ENCODE results near the gene MLIP.
"Not testable (repeated sequence)": the region's sequence is repeated elsewhere in the genome, so short reads cannot be mapped to it uniquely, and the experiment has no call there.

Gene MLIP

GRCh38 chr6:54076159-54076789 is 35.0 kb upstream of the MLIP start:
- Histone ChIP-seq H3K27ac (ENCODE audit: low read length) (no peak overlapping the region), H3K27me3 (ENCODE audit: control insufficient read depth, insufficient read depth, low read length) (no peaks in the 10 kb centered on the region), H3K9me3 (ENCODE audit: control insufficient read depth, insufficient read depth, low read length) (no peaks in the 10 kb centered on the region)

DNA sequence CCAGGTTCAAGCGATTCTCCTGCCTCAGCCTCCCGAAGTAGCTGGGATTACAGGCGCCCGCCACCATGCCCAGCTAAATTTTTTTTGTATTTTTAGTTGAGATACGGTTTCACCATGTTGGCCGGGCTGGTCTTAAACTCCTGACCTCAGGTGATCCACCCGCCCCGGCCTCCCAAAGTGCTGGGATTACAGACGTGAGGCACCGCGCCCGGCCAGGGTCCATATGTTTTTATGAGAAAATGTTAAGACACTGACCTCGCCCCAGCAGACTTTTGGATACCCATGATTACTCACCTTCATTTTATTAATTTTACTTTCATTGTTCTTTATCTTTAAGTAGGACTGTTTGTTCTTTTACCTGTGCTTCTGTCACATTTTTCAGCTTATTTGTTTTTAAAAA is 29.7 kb upstream of the MLIP start:
- H3K36me3 ChIP-seq (ENCODE audit: control insufficient read depth, insufficient read depth, low read length); H3K9me3 ChIP-seq (ENCODE audit: control insufficient read depth, insufficient read depth, low read length): not testable (repeated sequence)
- no CpG with 5 or more reads among the region's 13 CpGs for WGBS (ENCODE audit: insufficient coverage, insufficient read length)

More at GRCh38 chr6:54076159-54076789, 35.0 kb upstream of the MLIP start:
- peaks cover 3% of the 10 kb centered on the region; the same call in 1 of the 2 replicates for H3K4me1 ChIP-seq (ENCODE audit: control insufficient read depth, insufficient read depth, low read length)
- no peaks in the 10 kb centered on the region for H3K36me3 ChIP-seq (ENCODE audit: control insufficient read depth, insufficient read depth, low read length)
- H3K4me3 ChIP-seq (ENCODE audit: low read length), result no peak overlapping the region
- DNase-seq (ENCODE audit: low read depth, low spot score), result no peak
- WGBS (ENCODE audit: insufficient coverage, insufficient read length), result no CpG with 5 or more reads among the region's 2 CpGs

DNA sequence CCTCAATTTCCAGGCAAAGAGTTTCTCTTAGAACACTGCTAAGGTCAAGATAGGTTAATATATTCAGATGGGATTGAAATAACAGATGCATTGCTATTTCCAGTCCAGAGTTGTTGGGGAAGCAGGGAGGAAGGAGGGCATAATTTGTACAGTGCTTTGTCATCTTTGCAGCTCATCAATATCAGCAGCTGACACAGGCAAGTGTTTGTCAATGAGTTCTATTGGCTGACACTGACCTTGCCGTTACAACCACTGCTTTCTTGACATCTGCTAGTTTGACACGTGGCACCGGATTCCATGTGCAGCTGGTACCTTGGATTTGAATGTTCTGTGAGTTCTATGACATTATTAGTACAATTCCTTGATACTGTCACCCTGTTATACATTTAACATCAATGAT is 28.0 kb upstream of the MLIP start:
- H3K4me3 ChIP-seq (ENCODE audit: low read length), result no peak overlapping the region
- no peak overlapping the region for H3K27ac ChIP-seq (ENCODE audit: low read length)
- H3K27me3 ChIP-seq (ENCODE audit: control insufficient read depth, insufficient read depth, low read length), result no peaks in the 10 kb centered on the region
- DNase-seq (ENCODE audit: low read depth, low spot score), result no peak
- no peaks in the 10 kb centered on the region for H3K9me3 ChIP-seq (ENCODE audit: control insufficient read depth, insufficient read depth, low read length)
- no CpG with 5 or more reads among the region's 3 CpGs for WGBS (ENCODE audit: insufficient coverage, insufficient read length)
- H3K36me3 ChIP-seq (ENCODE audit: control insufficient read depth, insufficient read depth, low read length), result no peaks in the 10 kb centered on the region
- H3K4me1 ChIP-seq (ENCODE audit: control insufficient read depth, insufficient read depth, low read length), result no peaks in the 10 kb centered on the region

More for the DNA sequence above, 29.7 kb upstream of the MLIP start:
- H3K4me3 ChIP-seq (ENCODE audit: low read length); H3K27me3 ChIP-seq (ENCODE audit: control insufficient read depth, insufficient read depth, low read length); H3K4me1 ChIP-seq (ENCODE audit: control insufficient read depth, insufficient read depth, low read length); H3K27ac ChIP-seq (ENCODE audit: low read length); DNase-seq (ENCODE audit: low read depth, low spot score): not testable (repeated sequence)

- H3K9me3 ChIP-seq (ENCODE audit: control insufficient read depth, insufficient read depth, low read length), result no peaks in the 10 kb centered on the region
- H3K27ac ChIP-seq (ENCODE audit: low read length), result no peak overlapping the region
- H3K4me3 ChIP-seq (ENCODE audit: low read length), result no peak overlapping the region
- H3K27me3 ChIP-seq (ENCODE audit: control insufficient read depth, insufficient read depth, low read length), result no peaks in the 10 kb centered on the region
- no CpG with 5 or more reads among the region's 2 CpGs for WGBS (ENCODE audit: insufficient coverage, insufficient read length)
- H3K36me3 ChIP-seq (ENCODE audit: control insufficient read depth, insufficient read depth, low read length), result no peaks in the 10 kb centered on the region
- no peaks in the 10 kb centered on the region for H3K4me1 ChIP-seq (ENCODE audit: control insufficient read depth, insufficient read depth, low read length)
- no peak for DNase-seq (ENCODE audit: low read depth, low spot score)
Observed at GRCh38 chr6:54084231-54084630, 27.0 kb upstream of the MLIP start.

DNA sequence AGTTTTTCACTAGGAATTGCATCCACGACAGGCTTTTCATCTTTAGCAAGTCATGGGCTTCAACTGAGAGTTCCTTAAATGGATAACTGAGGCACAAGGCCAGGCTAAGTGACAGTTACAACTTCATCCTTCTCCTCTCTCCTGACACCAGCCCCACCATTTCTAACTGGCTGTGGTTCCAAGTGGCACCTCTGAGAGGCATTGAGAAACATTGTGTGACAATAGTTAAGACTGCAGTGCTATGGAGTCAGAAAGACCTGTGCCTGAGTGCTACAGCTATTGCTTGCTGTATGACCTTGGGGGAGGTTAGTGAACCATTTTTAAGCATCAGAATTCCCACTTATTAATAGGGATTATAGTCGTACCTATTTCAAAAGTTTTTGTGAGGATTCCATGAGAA is 26.2 kb upstream of the MLIP start:
- Histone ChIP-seq H3K27me3 (ENCODE audit: control insufficient read depth, insufficient read depth, low read length) (no peaks in the 10 kb centered on the region), H3K36me3 (ENCODE audit: control insufficient read depth, insufficient read depth, low read length) (no peaks in the 10 kb centered on the region), H3K27ac (ENCODE audit: low read length) (no peak overlapping the region), H3K4me3 (ENCODE audit: low read length) (no peak overlapping the region), H3K4me1 (ENCODE audit: control insufficient read depth, insufficient read depth, low read length) (no peaks in the 10 kb centered on the region), H3K9me3 (ENCODE audit: control insufficient read depth, insufficient read depth, low read length) (no peaks in the 10 kb centered on the region)
- WGBS (ENCODE audit: insufficient coverage, insufficient read length), result no CpG with 5 or more reads among the region's 2 CpGs
- DNase-seq (ENCODE audit: low read depth, low spot score), result no peak

- Histone ChIP-seq H3K27me3 (ENCODE audit: control insufficient read depth, insufficient read depth, low read length) (no peaks in the 10 kb centered on the region), H3K4me1 (ENCODE audit: control insufficient read depth, insufficient read depth, low read length) (no peaks in the 10 kb centered on the region), H3K9me3 (ENCODE audit: control insufficient read depth, insufficient read depth, low read length) (no peaks in the 10 kb centered on the region), H3K4me3 (ENCODE audit: low read length) (no peak overlapping the region), H3K36me3 (ENCODE audit: control insufficient read depth, insufficient read depth, low read length) (no peaks in the 10 kb centered on the region), H3K27ac (ENCODE audit: low read length) (no peak overlapping the region)
- no CpG with 5 or more reads among the region's 2 CpGs for WGBS (ENCODE audit: insufficient coverage, insufficient read length)
- no peak for DNase-seq (ENCODE audit: low read depth, low spot score)
Observed at GRCh38 chr6:54085541-54085940, 25.7 kb upstream of the MLIP start.

GRCh38 chr6:54086439-54086838 is 24.8 kb upstream of the MLIP start:
- H3K27me3 ChIP-seq (ENCODE audit: control insufficient read depth, insufficient read depth, low read length), result no peaks in the 10 kb centered on the region
- no peaks in the 10 kb centered on the region for H3K9me3 ChIP-seq (ENCODE audit: control insufficient read depth, insufficient read depth, low read length)
- H3K4me1 ChIP-seq (ENCODE audit: control insufficient read depth, insufficient read depth, low read length), result no peaks in the 10 kb centered on the region
- no peak for DNase-seq (ENCODE audit: low read depth, low spot score)
- H3K36me3 ChIP-seq (ENCODE audit: control insufficient read depth, insufficient read depth, low read length), result no peaks in the 10 kb centered on the region
- WGBS (ENCODE audit: insufficient coverage, insufficient read length), result no CpG with 5 or more reads among the region's 1 CpG
- no peak overlapping the region for H3K4me3 ChIP-seq (ENCODE audit: low read length)
- no peak overlapping the region for H3K27ac ChIP-seq (ENCODE audit: low read length)

- no peaks in the 10 kb centered on the region for H3K27me3 ChIP-seq (ENCODE audit: control insufficient read depth, insufficient read depth, low read length)
Observed at GRCh38 chr6:54087721-54088120, 23.5 kb upstream of the MLIP start.

DNA sequence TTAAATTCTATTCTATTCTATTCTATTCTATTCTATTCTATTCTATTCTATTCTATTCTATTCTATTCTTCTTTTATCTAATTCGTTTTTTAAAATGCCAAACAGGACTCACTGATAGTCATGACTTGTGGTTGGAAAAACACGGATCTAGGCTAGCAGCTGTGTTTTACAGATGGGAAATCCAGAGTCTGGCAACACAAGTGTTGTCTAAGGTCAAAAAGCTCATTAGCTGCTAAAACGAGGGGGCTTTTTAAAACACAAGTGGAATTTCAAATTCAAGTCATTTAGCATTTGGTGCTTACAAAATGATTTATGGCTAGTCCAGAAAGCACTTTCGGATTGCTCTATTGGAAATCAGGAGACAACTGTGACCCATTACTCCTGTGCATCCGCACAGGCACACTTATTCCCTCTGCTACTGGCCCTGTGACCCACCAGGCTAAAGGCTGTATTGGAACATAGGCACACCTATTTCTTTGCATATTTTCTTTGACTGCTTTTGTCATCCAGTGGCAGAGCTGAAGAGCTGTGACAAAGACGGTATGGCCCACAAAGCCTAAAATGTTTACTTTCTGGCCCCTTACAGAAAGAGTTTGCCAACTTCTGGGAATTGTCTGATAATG is 17.8 kb upstream of the MLIP start:
- H3K27me3 ChIP-seq (ENCODE audit: control insufficient read depth, insufficient read depth, low read length), result no peaks in the 10 kb centered on the region
- H3K27ac ChIP-seq (ENCODE audit: low read length), result no peak overlapping the region
- no peaks in the 10 kb centered on the region for H3K9me3 ChIP-seq (ENCODE audit: control insufficient read depth, insufficient read depth, low read length)
- no CpG with 5 or more reads among the region's 6 CpGs for WGBS (ENCODE audit: insufficient coverage, insufficient read length)
- DNase-seq (ENCODE audit: low read depth, low spot score), result no peak
- no peaks in the 10 kb centered on the region for H3K4me1 ChIP-seq (ENCODE audit: control insufficient read depth, insufficient read depth, low read length)
- no peak overlapping the region for H3K4me3 ChIP-seq (ENCODE audit: low read length)
- no peaks in the 10 kb centered on the region for H3K36me3 ChIP-seq (ENCODE audit: control insufficient read depth, insufficient read depth, low read length)

More at GRCh38 chr6:54087721-54088120, 23.5 kb upstream of the MLIP start:
- Histone ChIP-seq H3K27ac (ENCODE audit: low read length) (no peak overlapping the region), H3K4me1 (ENCODE audit: control insufficient read depth, insufficient read depth, low read length) (no peaks in the 10 kb centered on the region), H3K4me3 (ENCODE audit: low read length) (no peak overlapping the region), H3K9me3 (ENCODE audit: control insufficient read depth, insufficient read depth, low read length) (no peaks in the 10 kb centered on the region), H3K36me3 (ENCODE audit: control insufficient read depth, insufficient read depth, low read length) (no peaks in the 10 kb centered on the region)
- no peak for DNase-seq (ENCODE audit: low read depth, low spot score)
- WGBS (ENCODE audit: insufficient coverage, insufficient read length), result no CpG with 5 or more reads among the region's 2 CpGs

- no peak for DNase-seq (ENCODE audit: low read depth, low spot score)
- no peaks in the 10 kb centered on the region for H3K9me3 ChIP-seq (ENCODE audit: control insufficient read depth, insufficient read depth, low read length)
- no peaks in the 10 kb centered on the region for H3K36me3 ChIP-seq (ENCODE audit: control insufficient read depth, insufficient read depth, low read length)
- no peaks in the 10 kb centered on the region for H3K27me3 ChIP-seq (ENCODE audit: control insufficient read depth, insufficient read depth, low read length)
- no peak overlapping the region for H3K27ac ChIP-seq (ENCODE audit: low read length)
- H3K4me3 ChIP-seq (ENCODE audit: low read length), result no peak overlapping the region
- H3K4me1 ChIP-seq (ENCODE audit: control insufficient read depth, insufficient read depth, low read length), result no peaks in the 10 kb centered on the region
Observed at GRCh38 chr6:54094293-54094692, 16.9 kb upstream of the MLIP start.

GRCh38 chr6:54094786-54095185 is 16.5 kb upstream of the MLIP start:
- Histone ChIP-seq H3K4me1 (ENCODE audit: control insufficient read depth, insufficient read depth, low read length) (no peaks in the 10 kb centered on the region), H3K27me3 (ENCODE audit: control insufficient read depth, insufficient read depth, low read length) (no peaks in the 10 kb centered on the region), H3K4me3 (ENCODE audit: low read length) (no peak overlapping the region), H3K9me3 (ENCODE audit: control insufficient read depth, insufficient read depth, low read length) (no peaks in the 10 kb centered on the region), H3K27ac (ENCODE audit: low read length) (no peak overlapping the region), H3K36me3 (ENCODE audit: control insufficient read depth, insufficient read depth, low read length) (no peaks in the 10 kb centered on the region)
- no CpG with 5 or more reads among the region's 4 CpGs for WGBS (ENCODE audit: insufficient coverage, insufficient read length)
- DNase-seq (ENCODE audit: low read depth, low spot score), result no peak

Data from iPS DF 6.9 (cell line).